Astrocyte of the hippocampus (primary cell): Measurements from ENCODE around the gene PEA15.

Source experiments
- DNase-seq: peaks from one replicate; pipeline ENCODE4 v3.0.0; 2011; ENCODE audit warnings: low read depth, low spot score

PEA15 gene

DNA sequence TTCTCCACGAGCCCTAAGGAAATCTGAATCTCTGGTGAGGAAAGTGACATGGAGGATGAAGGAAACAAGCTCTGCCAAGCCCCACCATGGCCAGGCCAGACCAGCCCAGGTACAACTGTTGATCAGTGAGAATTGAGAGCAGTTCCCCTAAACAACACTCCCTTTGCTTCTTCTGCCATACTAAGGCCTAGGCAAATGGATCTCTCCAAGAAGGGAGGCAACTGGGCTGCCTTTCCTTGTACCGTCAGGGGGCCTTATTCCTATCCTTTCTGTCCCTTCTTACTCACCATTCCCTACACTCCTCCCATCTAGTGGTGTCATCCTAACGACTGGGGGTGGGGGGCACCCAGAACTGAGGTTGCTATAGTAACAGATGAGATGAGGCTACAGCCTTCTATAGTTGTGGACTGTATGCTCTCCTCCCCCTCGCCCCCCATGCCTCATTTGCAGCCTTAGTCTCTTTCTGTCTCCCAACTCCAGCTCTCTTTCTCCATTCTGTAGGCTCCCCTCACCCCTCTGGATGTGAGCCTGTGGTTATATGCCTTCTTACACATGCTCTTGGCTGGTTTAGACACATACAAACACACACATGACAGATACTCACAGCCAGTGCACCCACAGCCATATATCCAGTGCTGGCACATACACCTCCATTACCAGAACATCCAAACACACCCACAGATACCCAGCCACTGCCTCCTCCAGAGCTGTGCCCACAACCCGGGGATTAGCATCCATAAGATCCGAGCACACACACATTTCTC, 3.6 kb downstream of the PEA15 start:
- DNase-seq = no peak

DNA sequence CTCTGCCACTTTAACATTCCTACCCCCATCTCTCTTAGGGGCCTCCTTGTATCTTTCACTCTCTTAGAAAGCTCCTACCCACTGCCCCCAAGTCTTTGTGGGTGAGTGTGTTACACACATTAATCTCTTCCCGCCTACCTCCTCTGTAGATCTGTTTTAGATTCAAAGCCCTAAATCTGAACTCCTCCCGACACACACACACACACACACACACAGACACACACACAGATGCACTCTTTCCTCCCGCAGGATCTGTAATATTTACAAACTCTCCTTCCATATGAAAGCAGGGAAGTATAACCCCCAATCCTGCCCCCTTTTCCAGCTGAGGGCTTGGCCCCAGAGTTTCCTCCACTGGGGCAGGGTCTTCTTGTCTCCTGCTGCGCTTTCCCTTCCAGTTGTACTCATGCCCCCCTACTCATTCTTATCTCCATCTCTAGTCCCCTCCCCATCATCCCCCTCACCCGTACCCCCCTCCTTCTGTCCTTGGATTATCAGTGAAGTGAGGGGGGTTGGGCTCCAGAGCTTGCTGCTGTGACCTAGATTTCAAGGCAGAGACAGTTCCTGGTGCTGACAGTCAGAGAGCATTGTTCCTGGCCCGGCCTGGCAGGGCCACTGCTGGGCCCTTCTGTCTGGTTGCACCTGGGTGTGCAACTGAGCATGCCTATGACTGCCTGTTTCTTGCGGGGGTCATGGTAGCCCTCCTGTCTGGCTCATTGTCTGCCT, 4.3 kb downstream of the PEA15 start:
- DNase-seq = peak; percentile 25

DNA sequence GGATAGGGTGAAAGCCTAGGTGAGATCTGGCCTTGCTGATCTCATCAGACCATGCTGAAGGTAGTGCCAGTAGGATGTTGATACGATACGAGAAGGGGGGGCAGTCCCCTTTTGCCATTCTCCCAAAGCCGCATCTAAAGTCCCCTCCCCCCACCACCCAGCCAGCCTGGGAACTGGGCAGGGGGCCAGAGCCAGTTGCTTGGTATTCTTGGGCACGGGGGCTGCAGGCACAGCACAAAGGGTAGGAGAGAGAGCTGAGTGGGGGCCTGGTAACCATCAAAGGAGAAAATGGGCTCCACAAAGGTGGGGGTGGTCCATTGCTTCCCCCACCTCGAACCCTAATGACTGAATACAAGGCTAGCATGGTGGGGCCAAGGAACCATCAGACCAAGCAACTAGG, 5.4 kb downstream of the PEA15 start:
- DNase-seq = peak; percentile 37

DNA sequence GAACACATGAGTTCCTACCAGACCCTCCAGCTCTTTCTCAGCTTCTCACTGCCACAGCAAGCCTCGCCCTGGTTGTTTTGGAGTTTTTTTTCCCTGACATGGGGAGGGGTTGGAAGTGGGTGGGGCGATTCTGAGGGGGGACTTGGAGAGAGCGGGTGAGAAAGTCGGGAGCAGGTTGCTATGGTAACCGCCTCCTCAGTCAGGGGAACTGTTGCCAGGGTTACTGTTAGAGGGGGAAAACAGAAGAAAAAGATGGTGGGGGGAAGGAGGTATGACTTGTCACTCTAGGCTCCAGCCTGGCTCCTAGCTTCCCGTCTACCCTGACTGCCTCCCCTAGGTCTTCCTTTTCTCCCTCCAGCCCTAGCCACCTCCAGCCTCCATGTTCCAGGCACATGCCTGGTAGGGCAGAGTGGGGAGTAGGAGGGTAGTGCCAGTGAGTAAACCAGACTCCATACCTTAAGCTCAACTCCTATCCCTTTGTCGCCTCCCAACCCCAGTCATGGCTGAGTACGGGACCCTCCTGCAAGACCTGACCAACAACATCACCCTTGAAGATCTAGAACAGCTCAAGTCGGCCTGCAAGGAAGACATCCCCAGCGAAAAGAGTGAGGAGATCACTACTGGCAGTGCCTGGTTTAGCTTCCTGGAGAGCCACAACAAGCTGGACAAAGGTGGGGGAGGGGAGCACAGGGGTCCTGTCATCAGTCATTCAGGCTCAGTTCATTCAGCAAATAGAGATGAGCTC, 6.0 kb downstream of the PEA15 start:
- peak; percentile 62 for DNase-seq

DNA sequence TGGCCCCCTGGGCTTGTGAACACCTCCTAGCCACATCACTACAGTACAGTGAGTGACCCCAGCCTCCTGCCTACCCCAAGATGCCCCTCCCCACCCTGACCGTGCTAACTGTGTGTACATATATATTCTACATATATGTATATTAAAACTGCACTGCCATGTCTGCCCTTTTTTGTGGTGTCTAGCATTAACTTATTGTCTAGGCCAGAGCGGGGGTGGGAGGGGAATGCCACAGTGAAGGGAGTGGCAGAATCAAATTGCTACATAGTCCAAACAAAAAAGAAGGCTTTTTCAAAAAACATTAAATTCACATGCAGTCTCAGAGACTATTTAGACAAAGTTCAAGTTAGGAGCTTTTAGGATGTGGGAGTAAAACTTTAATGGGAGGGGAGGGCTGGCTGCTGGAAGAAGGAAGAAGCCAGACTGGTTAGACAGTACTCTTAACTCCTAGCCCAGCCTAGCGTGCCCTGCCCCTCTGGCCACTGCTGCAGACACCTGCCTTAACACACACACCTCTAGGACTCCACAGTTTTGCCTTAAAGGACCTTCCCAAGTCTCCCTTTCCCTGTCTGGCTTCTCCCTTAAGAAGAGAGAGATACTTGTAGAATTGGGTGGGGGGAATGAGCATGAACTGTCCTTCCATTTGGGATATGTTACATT, 9.4 kb downstream of the PEA15 start:
- no peak for DNase-seq

DNA sequence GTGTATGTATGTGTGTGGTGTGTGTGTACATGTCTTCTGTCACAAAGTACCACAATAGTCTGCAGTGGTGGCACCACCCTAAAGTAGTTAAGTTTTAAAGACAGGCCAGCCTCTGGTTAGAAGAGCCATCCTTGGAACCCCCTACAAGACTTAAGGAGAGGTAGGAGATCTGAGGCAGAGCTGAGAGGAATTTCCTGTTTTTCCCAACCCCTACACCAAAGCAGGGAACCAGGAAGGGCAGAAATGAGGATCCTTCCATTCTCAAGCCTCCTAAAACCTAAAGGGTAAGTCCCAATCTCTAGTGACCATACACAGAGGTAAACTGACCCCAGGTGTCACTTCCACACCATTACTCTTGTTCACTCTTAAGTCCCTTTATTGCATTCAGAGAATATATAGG, 11.1 kb downstream of the PEA15 start:
- no peak for DNase-seq

DNA sequence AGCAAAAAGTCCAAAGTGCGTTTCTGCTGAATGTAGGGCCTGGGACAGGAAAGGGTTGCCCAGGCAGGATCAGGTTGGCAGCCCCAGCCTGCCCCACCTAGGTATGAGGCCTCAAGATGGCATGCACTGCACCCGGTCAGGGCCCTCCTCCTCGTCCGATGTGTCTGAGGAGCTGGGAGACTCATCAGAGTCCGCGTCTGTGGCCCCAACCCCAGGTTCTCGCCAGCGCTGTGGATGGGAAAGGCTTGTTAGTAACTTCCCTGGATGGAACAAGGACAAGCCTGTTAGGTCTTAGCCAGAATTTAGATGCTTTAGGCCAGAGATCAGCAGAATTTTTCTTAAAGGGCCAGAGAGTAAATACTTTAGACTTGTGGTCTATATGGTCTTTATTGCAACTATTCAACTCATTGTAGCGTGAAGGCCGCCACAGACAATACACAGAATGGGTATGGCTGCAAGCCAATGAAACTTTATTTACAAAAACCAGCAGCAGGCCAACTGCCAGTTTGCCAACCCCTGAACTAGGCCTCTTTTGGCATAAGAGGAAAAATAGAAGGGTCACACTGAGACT, 12.4 kb downstream of the PEA15 start:
- peak; percentile 62 for DNase-seq

DNA sequence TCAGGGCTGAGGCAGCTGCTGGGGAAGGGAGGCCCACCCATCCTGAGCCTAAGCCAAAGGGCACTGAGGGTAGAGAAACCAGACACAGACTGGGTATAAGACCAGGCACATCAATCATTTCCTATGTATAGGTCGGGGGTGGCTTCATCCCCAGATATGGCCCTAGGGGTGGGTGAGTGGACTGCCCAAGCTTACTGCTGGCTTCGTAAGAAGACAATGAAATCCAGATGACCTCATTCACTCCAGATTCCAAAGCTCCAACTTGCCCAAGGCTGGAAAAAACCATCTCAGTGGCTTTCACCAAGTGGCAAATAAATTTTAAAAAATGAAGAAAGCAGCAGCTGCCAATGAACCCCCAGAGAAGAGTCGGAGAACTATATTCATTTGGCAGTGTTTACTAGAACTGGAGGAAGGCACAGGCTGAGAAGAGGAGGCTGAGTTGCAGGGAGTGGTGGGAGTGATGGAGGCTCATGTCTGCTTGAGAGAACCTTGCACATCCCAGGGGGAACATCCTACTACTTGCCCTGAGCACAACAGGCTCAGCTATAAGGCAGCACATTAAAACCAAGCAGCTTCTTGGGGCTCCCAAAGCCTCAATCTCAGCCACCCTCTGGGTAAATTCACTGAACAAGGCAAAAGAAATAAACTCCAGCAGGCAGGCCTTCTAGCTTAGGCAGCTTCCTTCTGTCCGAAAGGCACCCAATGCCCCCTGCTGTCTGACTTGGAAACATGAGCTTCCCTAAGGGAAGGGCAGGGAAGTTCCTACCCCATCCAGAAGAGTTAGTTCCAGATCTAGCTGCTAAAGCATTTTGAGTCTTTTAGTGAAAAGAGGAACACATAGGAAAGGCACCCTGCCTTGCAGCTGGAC, 14.1 kb downstream of the PEA15 start:
- peak; percentile 80 for DNase-seq

DNA sequence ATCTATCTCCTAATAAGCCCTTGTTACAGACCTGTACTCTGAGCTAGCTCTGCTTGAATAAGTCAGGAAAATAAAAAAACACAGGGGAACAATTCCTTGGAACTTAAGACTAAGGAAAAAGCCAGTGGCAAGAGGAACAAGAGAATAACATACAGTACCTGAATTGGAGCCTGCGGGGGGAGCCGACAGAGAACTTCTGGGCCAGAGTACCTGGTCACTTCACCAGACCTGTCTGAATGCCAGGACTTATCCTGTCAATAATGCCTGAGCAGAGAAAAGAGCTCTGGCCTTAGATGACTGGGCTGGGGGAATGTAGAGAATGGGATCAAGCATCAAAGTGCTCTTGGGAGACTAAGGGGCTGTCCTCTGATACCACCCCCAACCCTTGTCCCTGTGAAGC, 15.1 kb downstream of the PEA15 start:
- DNase-seq = no peak

DNA sequence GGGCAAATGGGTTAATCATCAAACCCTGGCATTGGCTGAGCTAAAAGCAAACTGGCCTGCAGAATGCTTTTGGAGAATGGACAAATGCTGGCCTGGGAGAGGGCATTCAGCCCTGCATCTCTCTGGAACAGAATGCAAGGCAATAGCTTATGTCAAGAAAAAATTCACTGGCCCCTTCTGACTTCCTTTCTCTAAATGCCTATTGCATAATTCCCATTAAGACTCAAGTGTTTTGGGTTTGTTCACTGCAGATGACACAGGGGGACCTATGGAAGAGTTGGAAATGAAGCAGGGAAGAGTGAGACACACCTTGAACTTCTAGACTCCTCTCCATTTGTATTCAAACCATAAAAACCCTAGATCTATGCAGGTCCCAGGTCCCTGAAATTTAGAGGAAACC, 15.9 kb downstream of the PEA15 start:
- no peak for DNase-seq

DNA sequence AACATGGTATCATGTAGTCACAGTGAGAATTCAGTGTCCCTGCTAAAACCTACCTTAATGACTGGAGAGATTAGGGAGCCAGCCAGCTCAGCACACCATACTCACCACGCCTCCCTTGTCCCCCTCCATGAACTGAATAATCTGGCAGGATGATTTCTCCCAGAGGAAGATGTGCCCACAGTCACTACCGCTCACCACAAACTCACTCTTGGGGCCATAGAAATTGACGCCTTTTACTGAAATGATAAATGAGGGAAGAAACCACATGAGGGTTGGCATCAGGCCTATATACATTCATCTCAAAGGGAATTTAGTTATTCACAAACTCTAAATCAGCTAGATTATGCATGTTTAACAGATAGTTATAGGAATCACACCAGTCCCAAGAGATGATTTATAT, 17.4 kb downstream of the PEA15 start:
- peak; percentile 53 for DNase-seq

DNA sequence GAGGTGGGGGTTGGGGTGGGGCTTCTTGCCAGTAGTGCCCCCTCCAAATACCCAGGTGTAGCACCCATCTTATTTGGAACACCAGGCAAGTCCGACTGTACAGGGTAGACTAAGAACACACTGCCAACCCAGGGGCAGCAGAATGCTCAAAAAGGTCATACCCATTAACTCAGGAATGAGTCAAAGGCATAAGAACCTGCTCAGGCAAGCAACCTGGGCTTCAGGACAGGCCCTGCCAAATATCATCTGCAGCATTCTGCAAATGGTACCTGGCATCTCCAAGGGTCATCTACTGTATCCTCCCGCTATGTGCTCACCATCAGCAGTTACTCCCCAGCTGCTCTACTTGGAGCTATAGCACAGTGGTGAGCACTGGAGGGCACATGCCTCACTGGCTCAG, 19.4 kb downstream of the PEA15 start:
- no peak for DNase-seq

DNA sequence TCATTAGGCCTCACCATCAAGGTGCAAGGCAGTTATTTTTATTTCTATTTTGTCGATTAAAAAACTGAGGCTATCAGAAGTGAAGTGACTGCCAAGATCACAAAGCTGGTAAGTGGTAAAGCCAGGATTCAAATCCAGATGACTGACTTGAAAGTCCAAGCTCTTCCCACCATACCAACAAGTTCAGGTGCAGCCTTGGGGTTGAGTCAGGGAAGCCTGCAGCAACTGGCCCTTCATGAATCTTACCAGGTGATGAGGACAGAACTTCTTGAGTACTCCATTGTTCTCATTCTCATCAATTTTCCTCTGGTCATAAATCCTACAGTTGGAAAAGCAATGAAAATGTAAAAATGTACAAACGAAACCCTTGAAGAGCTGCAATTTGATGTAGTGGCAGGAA, 20.2 kb downstream of the PEA15 start:
- DNase-seq = no peak

DNA sequence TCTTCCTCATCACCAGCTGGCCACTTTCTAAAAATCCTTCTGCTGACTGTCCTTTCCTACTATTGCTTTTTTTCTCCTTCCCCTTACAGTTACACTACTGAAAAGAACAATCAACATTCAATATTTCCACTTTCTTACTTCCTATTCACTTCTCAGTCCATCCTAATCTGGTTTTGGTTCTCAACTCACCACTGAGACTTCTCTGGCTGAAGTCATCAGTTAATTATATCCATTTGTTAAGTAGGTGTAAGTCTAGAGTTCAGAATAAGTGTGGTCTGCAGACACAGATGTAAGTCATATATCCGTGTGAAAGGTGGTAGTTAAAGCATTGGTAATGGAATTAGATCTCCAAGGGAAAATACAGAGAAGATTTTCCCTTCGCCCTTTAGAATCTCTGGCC, 21.4 kb downstream of the PEA15 start:
- no peak for DNase-seq

DNA sequence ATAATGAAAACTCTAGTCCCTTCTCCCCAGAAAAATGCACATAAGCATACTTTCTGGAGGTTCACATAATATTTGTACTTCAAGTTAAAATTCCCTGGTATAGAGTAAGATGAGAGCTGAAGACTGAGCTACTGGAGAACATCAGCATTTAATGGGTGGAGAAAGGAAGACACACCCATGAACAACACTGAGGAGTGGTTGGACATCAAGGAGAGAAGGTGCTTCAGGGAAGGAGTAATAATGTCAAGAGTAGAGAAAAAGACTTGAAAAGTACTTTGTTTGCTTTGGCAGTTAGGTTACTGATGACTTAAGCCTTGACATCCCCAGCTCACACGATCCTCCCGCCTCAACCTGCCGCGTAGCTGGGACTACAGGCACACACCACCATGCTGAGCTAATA, 21.9 kb downstream of the PEA15 start:
- DNase-seq = no peak

DNA sequence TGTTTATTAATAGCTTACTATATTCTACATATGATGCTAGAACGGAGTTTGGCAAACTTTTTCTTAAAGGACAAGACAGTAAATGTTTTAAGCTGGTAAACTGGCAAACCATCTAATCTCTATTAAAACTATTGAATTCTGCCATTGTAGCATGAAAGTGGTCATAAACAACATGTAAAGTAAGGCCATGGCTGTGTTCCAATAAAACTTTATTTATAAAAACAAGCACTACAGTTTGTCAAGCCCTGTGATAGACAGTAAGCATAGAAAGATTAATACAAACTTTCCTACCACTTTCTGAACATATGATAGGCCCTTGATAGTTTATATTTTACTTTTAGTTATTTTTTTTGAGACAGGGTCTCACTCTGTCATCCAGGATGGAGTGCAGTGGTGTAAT, 22.4 kb downstream of the PEA15 start:
- DNase-seq = no peak

DNA sequence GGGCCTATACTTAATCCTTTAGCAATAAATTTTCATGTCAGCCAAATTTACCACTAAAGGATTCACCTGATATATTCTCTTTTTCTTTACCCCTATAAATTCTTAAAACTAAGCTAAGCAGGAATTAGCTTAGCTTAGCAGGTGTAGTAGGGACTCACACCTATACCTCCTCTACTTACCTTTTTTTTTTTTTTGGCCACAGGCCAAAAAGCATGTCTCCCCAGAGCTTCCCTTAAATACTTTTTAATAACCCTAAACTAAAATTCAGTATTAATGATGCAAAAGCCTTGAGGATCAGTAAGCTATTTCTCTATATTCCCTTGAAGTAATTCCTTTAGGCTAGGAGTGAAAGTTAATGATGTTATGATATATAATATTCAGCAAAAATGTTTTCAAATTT, 23.2 kb downstream of the PEA15 start:
- DNase-seq = no peak

DNA sequence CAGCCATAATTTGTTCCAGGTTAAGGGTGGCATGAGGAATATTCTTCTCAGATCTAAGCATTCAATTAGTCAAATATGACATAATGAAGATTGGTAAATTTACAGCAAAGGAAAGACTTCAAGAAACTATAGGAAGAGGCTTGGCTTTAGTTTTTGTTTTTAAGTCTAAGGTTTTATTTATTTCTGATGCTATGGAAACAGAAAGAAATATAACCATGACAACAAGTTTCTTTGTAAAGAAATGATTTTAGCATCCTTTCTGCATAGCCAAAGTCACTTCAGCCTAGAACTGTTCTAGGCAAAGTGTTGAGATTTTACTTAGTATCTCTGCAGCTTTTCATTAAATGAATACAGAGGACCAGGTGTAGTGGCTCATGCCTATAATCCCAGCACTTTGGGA, 27.7 kb downstream of the PEA15 start:
- DNase-seq = no peak

DNA sequence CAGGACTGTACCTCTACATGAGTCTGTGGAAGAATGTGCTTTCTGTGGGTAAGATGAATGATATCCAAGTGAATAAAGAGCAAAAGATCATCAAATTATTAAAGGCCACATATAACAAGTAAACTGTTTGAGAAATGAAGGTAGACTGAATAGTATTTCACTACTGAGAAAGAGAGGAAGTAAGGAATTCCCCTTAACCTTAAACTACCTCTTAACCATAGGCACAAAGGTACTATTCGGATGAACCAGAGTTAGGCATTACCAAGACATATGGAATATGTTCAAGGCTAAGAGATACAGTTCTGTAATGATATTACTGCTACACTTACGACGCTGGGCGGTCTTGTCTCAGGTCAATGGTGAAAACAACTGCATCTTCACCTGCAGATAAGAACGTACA, 31.6 kb downstream of the PEA15 start:
- no peak for DNase-seq

DNA sequence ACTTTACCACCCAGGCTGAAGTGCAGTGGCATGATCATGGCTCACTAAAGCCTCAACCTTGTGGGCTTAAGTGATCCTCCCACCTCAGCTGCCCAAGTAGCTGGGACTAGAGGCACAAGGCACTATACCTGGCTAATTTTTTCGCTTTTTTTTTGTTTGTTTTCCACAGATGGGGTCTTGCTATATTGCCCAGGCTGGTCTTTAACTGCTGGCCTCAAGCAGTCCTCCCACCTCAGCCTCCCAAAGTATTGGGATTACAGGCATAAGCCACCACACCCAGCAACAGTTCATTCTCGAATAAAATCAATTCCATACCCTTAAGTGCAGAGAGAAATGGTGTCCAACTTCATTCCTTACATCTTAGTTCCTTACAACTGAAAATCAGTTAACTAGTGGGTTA, 32.4 kb downstream of the PEA15 start:
- no peak for DNase-seq

DNA sequence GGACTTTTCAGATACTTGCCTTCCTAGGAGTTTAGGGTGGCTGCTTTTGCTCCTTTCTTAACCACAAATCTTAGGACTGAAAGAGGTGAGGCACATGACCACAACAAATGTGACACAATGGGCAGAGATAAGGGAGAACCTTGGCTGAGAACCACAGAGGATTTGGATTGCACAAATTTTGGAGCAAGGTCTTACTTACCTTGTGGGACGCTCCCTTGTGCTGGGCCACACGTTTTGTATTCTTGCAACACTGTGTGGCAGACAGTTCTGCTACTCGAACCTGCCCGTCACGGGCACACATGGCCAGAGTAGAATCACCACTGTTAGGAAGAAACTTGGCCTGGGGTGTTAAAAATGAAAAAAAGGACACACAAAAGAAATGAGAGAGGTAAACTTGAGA, 33.2 kb downstream of the PEA15 start:
- no peak for DNase-seq
